H1 (cell line): ENCODE measurements around the gene BRPF1. TPM values are rescaled to one million over a fixed set of nuclear protein-coding genes. Genes with fewer than 3 reads are reported as not detected.

Experiments
- CTCF ChIA-PET: fragments of 300-600 bp; sonication (Branson Sonifier 250); formaldehyde crosslinking; loops from one replicate; lab custom pipeline; 2021; ENCODE audit not compliant: partially characterized antibody; lab: Charles Lee
- POLR2A ChIA-PET: fragments of 300-600 bp; sonication (Branson Sonifier 250); formaldehyde crosslinking; loops from one replicate; lab custom pipeline; 2021; ENCODE audit warnings: inconsistent platforms; ENCODE audit not compliant: partially characterized antibody; lab: Charles Lee
- DNase-seq, 2 experiments: peaks; one replicate each; pipeline versions ENCODE4 v3.0.0 to v3.0.0-alpha.2; 2010 to 2022; ENCODE audit warnings: low spot score in 2 of 2, low read depth in 1 of 2, mixed read lengths in 1 of 2
- FAIRE-seq: peaks from 2 replicates; lab custom pipeline; 2011; peaks lifted over from hg19 to GRCh38; lab: Jason Lieb, UNC
- H2AFZ ChIP-seq: 2 replicates; pipeline ENCODE4 v1.8.1; 2012; ENCODE audit warnings: low read length, inconsistent platforms
- H2AK5ac ChIP-seq: 2 replicates; pipeline ENCODE4 v1.6.1; 2013; ENCODE audit warnings: low read depth, low read length
- H2BK120ac ChIP-seq: replicated peaks from 2 replicates; pipeline ENCODE3; 2013; ENCODE audit warnings: low read depth, low read length, inconsistent platforms
- H2BK12ac ChIP-seq: 2 replicates; pipeline ENCODE4 v1.6.1; 2013; ENCODE audit warnings: low read depth, low read length
- H2BK15ac ChIP-seq: 2 replicates; pipeline ENCODE4 v1.6.1; 2013; ENCODE audit warnings: low read length
- H2BK20ac ChIP-seq: 2 replicates; pipeline ENCODE4 v1.6.1; 2013; ENCODE audit warnings: low read length
- H2BK5ac ChIP-seq: 2 replicates; pipeline ENCODE4 v1.6.1; 2013; ENCODE audit warnings: low read depth, low read length
- H3K14ac ChIP-seq: 2 replicates; pipeline ENCODE4 v1.6.1; 2013; ENCODE audit warnings: inconsistent platforms; ENCODE audit not compliant: insufficient read length
- H3K18ac ChIP-seq: 2 replicates; pipeline ENCODE4 v1.6.1; 2013; ENCODE audit warnings: low read length; ENCODE audit errors: extremely low read depth
- H3K23ac ChIP-seq: 2 replicates; pipeline ENCODE4 v1.6.1; 2013; ENCODE audit warnings: inconsistent platforms; ENCODE audit not compliant: insufficient read length
- H3K23me2 ChIP-seq: 2 replicates; pipeline ENCODE4 v1.6.1; 2013; ENCODE audit warnings: low read depth, low read length
- H3K27ac ChIP-seq: 2 replicates; pipeline ENCODE4 v1.6.1; 2011; ENCODE audit warnings: low read depth, low read length, inconsistent platforms
- H3K27me3 ChIP-seq, 4 experiments: replicated peaks in 1 of 4; 1 replicate in 1 of 4; 2 replicates in 3 of 4; pipeline versions ENCODE4 v1.6.1 to v1.8.1; 2011 to 2013; ENCODE audit warnings: low read length in 3 of 4, mild to moderate bottlenecking in 3 of 4, inconsistent platforms in 2 of 4, mixed read lengths in 2 of 4, moderate library complexity in 1 of 4; ENCODE audit not compliant: control insufficient read depth in 3 of 4, insufficient read depth in 3 of 4; ENCODE audit errors: extremely low read depth in 1 of 4
- H3K36me3 ChIP-seq, 4 experiments: 2 replicates each; pipeline versions ENCODE4 v1.6.1 to v1.8.1; 2011 to 2013; ENCODE audit warnings: mild to moderate bottlenecking in 4 of 4, low read length in 3 of 4, moderate library complexity in 2 of 4, control low read depth in 1 of 4, inconsistent platforms in 1 of 4; ENCODE audit not compliant: insufficient read depth in 4 of 4, control insufficient read depth in 2 of 4
- H3K4ac ChIP-seq: replicated peaks from 2 replicates; pipeline ENCODE3; 2013; ENCODE audit warnings: low read length, low read depth, mixed read lengths, inconsistent platforms; ENCODE audit not compliant: insufficient read length
- H3K4me1 ChIP-seq, 4 experiments: replicated peaks in 1 of 4; 1 replicate in 1 of 4; 2 replicates in 3 of 4; pipeline versions ENCODE4 v1.6.1 to v1.8.1; 2011 to 2013; ENCODE audit warnings: low read length in 3 of 4, inconsistent platforms in 2 of 4, mixed read lengths in 1 of 4; ENCODE audit not compliant: insufficient read depth in 4 of 4, control insufficient read depth in 3 of 4
- H3K4me2 ChIP-seq, 2 experiments: 2 replicates each; pipeline versions ENCODE4 v1.6.1 to v1.8.1; 2011 to 2013; ENCODE audit warnings: low read depth in 2 of 2, low read length in 2 of 2, control low read depth in 1 of 2, inconsistent platforms in 1 of 2, mild to moderate bottlenecking in 1 of 2; ENCODE audit not compliant: insufficient read depth in 1 of 2
- H3K4me3 ChIP-seq, 4 experiments: fragments of 200-600, 300-600 bp in 1 of 4; sonication (generic), shearing (Covaris generic), sonication (Bioruptor Twin) in 1 of 4; 2 replicates each; pipeline versions ENCODE4 v1.5.1 to v1.8.1; 2011 to 2016; ENCODE audit warnings: low read length in 4 of 4, low read depth in 3 of 4, control low read depth in 2 of 4, inconsistent platforms in 2 of 4, mild to moderate bottlenecking in 2 of 4, mixed read lengths in 1 of 4, moderate library complexity in 1 of 4; ENCODE audit not compliant: insufficient read depth in 2 of 4; ENCODE audit errors: extremely low read depth in 1 of 4
- H3K56ac ChIP-seq: replicated peaks from 2 replicates; pipeline ENCODE3; 2013; ENCODE audit warnings: low read depth, mild to moderate bottlenecking, mixed read lengths, low read length, inconsistent platforms; ENCODE audit not compliant: insufficient read length
- H3K79me1 ChIP-seq: 2 replicates; pipeline ENCODE4 v1.6.1; 2013; ENCODE audit warnings: low read depth, low read length, control low read depth
- H3K79me2 ChIP-seq, 2 experiments: 2 replicates each; pipeline versions ENCODE4 v1.6.1 to v1.8.1; 2012 to 2013; ENCODE audit warnings: low read length in 2 of 2, mild to moderate bottlenecking in 2 of 2, inconsistent platforms in 1 of 2; ENCODE audit not compliant: insufficient read depth in 2 of 2, control insufficient read depth in 1 of 2
- H3K9ac ChIP-seq, 4 experiments: replicated peaks in 1 of 4; 1 replicate in 1 of 4; 2 replicates in 3 of 4; pipeline versions ENCODE4 v1.6.1 to v1.8.1; 2011 to 2013; ENCODE audit warnings: low read depth in 3 of 4, low read length in 3 of 4, control low read depth in 2 of 4, mild to moderate bottlenecking in 2 of 4, moderate library complexity in 2 of 4, inconsistent platforms in 1 of 4; ENCODE audit errors: extremely low read depth in 1 of 4
- H3K9me3 ChIP-seq, 2 experiments: 2 replicates each; pipeline versions ENCODE4 v1.6.1 to v1.8.1; 2012 to 2013; ENCODE audit warnings: mild to moderate bottlenecking in 2 of 2, moderate library complexity in 2 of 2, control low read depth in 1 of 2, inconsistent platforms in 1 of 2, low read depth in 1 of 2, low read length in 1 of 2, mixed read lengths in 1 of 2; ENCODE audit not compliant: insufficient read depth in 2 of 2
- H4K20me1 ChIP-seq, 2 experiments: replicated peaks in 1 of 2; 2 replicates each; pipeline versions ENCODE3 to v1.8.1; 2011 to 2013; ENCODE audit warnings: inconsistent platforms in 2 of 2, low read length in 2 of 2, mild to moderate bottlenecking in 1 of 2; ENCODE audit not compliant: insufficient read depth in 2 of 2, control insufficient read depth in 1 of 2
- H4K5ac ChIP-seq: 2 replicates; pipeline ENCODE4 v1.6.1; 2013; ENCODE audit warnings: low read length, low read depth, mixed read lengths, inconsistent platforms; ENCODE audit not compliant: insufficient read length
- H4K8ac ChIP-seq: 2 replicates; pipeline ENCODE4 v1.8.0; 2013; ENCODE audit warnings: mild to moderate bottlenecking, moderate library complexity, low read length, inconsistent platforms; ENCODE audit not compliant: insufficient read depth; ENCODE audit errors: extremely low read depth
- H4K91ac ChIP-seq: replicated peaks from 2 replicates; pipeline ENCODE3; 2013; ENCODE audit warnings: low read length, mixed read lengths, inconsistent platforms; ENCODE audit not compliant: insufficient read length
- BRCA1 ChIP-seq: IDR thresholded peaks from 2 replicates; pipeline ENCODE4 v1.6.1; 2012; ENCODE audit warnings: low read depth, low read length, improper control_type of control experiment
- CHD2 ChIP-seq: IDR thresholded peaks from 2 replicates; pipeline ENCODE4 v1.6.1; 2012; ENCODE audit warnings: low read length, improper control_type of control experiment
- EGR1 ChIP-seq: IDR thresholded peaks from 2 replicates; pipeline ENCODE4 v1.6.1; 2011; ENCODE audit warnings: low read depth, low read length, borderline replicate concordance
- GABPA ChIP-seq: IDR thresholded peaks from 2 replicates; pipeline ENCODE4 v1.6.1; 2011; ENCODE audit warnings: mild to moderate bottlenecking, low read length, moderate library complexity, borderline replicate concordance; ENCODE audit not compliant: insufficient read depth
- KDM4A ChIP-seq: IDR thresholded peaks from one replicate; pipeline ENCODE4 v1.7.1; 2012; ENCODE audit warnings: low read depth, mild to moderate bottlenecking, moderate library complexity, low read length, inconsistent platforms; ENCODE audit not compliant: severe bottlenecking
- MAX ChIP-seq: IDR thresholded peaks from 2 replicates; pipeline ENCODE4 v1.6.1; 2012; ENCODE audit warnings: inconsistent platforms
- NRF1 ChIP-seq: IDR thresholded peaks from 2 replicates; pipeline ENCODE4 v1.6.1; 2011; ENCODE audit warnings: mild to moderate bottlenecking, low read depth, low read length, improper control_type of control experiment
- RFX5 ChIP-seq: IDR thresholded peaks from 2 replicates; pipeline ENCODE4 v1.6.1; 2011; ENCODE audit warnings: low read depth, low read length, improper control_type of control experiment, borderline replicate concordance
- SAP30 ChIP-seq: fragments of 300-600 bp; sonication (generic); IDR thresholded peaks from 2 replicates; pipeline ENCODE4 v1.7.1; 2012; ENCODE audit warnings: low read length, moderate library complexity, mild to moderate bottlenecking, inconsistent platforms; ENCODE audit not compliant: insufficient read depth, insufficient replicate concordance
- SP1 ChIP-seq: IDR thresholded peaks from 2 replicates; pipeline ENCODE4 v1.6.1; 2011; ENCODE audit warnings: low read depth, low read length
- YY1 ChIP-seq: IDR thresholded peaks from 2 replicates; pipeline ENCODE4 v1.6.1; 2011; ENCODE audit warnings: low read depth, mild to moderate bottlenecking, low read length
- WGBS, 2 experiments: shearing (Covaris generic) in 1 of 2; methylation state at CpG; one replicate each; pipeline versions ENCODE4 v1.1.6 to v1.1.7; 2013 to 2015; ENCODE audit warnings: low lambda C conversion rate in 2 of 2, mixed read lengths in 2 of 2, inconsistent platforms in 1 of 2, low coverage in 1 of 2, missing lambda C conversion rate in 1 of 2; ENCODE audit not compliant: insufficient replicate concordance in 2 of 2, insufficient coverage in 1 of 2, insufficient read length in 1 of 2; ENCODE audit errors: extremely low coverage in 1 of 2, missing lambda C conversion rate in 1 of 2; 5-methylcytosine and 5-hydroxymethylcytosine counted together
- polyA plus RNA-seq, 7 experiments: library from polyadenylated mRNA; depleted of rRNA in 3 of 7; stranded (reverse) in 5 of 7; unstranded in 2 of 7; fragments of >200 nt in 5 of 7; fragments of 200-250 nt in 2 of 7; gene quantifications; 1 replicate in 5 of 7; 2 replicates in 1 of 7; 4 replicates in 1 of 7; pipeline versions ENCODE4 v1.2.1 to v1.2.3, GENCODE V29; 2011 to 2013; ENCODE audit warnings: missing spikeins in 2 of 7, mixed read lengths in 2 of 7
- total RNA-seq: library from RNA; stranded (reverse); fragmentation: NEBNext Ultra II Directional; extraction: Animal tissue kit (Norgen Biotek cat#: 25700); gene quantifications from 2 replicates; pipeline ENCODE4 v1.2.1, GENCODE V29; 2021

Gene BRPF1
- total and polyA plus RNA-seq, 2 of the 8 experiments (the other 6 are each of a cell fraction or from before 2014, with no cell fraction given), result 11.3 to 21.7 TPM

- H3K36me3 ChIP-seq, result peaks cover 60 to 94% (median 84%) of the 10 kb centered on the region in 4 experiments
- H3K9ac ChIP-seq, result no peak overlapping the region
- 96% methylated on average over 8 of the region's 13 CpGs; no CpG with 5 or more reads in 1 of the 2 experiments for WGBS, 2 experiments
- DNase-seq, result no peak
- H3K27ac ChIP-seq, result no peak overlapping the region
- H3K79me1 ChIP-seq, result peaks cover 5% of the 10 kb centered on the region; the same call in 1 of the 2 replicates
- H3K18ac ChIP-seq, result no peak overlapping the region
- H2AK5ac ChIP-seq, result no peak overlapping the region
- peaks cover under 1% of the 10 kb centered on the region; the same call in 1 of the 2 replicates for H3K23me2 ChIP-seq
- ChIA-PET POLR2A (interaction anchor here (0.8 to 6.7 kb wide), 5 partner anchors 8 to 99 kb away, joined by 3 to 56 read pairs (median 3); partner anchors contain the start of gene BRPF1), CTCF (interaction anchor here (1.2 to 2.4 kb wide), 4 partner anchors 11 to 241 kb away, joined by 3 to 11 read pairs (median 8); no protein-coding TSS in a partner anchor)
- no peak overlapping the region for H2BK15ac ChIP-seq
- H4K91ac ChIP-seq, result no peak overlapping the region
- H3K9me3 ChIP-seq, result no peaks in the 10 kb centered on the region
- H4K5ac ChIP-seq, result no peak overlapping the region
- H3K4ac ChIP-seq, result no peak overlapping the region
- H3K23ac ChIP-seq, result no peak overlapping the region
- no peak overlapping the region for H3K4me3 ChIP-seq
- H2BK120ac ChIP-seq, result no peak overlapping the region
- peaks cover 0 to 2% (median 1%) of the 10 kb centered on the region in 4 experiments; a peak in 3 of 7 replicates for H3K4me1 ChIP-seq
- no peak overlapping the region for H3K4me2 ChIP-seq
- no peak overlapping the region for H3K56ac ChIP-seq
- H4K8ac ChIP-seq, result no peak overlapping the region
- no peak overlapping the region for H3K14ac ChIP-seq
- no peak overlapping the region for H2AFZ ChIP-seq
- H3K79me2 ChIP-seq, result no peaks in the 10 kb centered on the region
- H4K20me1 ChIP-seq, result peaks cover 2 to 9% of the 10 kb centered on the region in 2 experiments
- no peak overlapping the region for H2BK5ac ChIP-seq
- no peak overlapping the region for H2BK12ac ChIP-seq
- H3K27me3 ChIP-seq, result 0 out of 7 replicates have a peak, but pooled peaks cover 0 to 2% (median 0%) of the 10 kb centered on the region in 4 experiments
- no peak for FAIRE-seq
- no peak for TF ChIP-seq SP1
- no peak for TF ChIP-seq KDM4A
- no peak for TF ChIP-seq SAP30
- TF ChIP-seq GABPA, result no peak
- TF ChIP-seq EGR1, result no peak
- TF ChIP-seq RFX5, result no peak
- TF ChIP-seq CHD2, result no peak
- TF ChIP-seq NRF1, result no peak
- no peak for TF ChIP-seq MAX
- TF ChIP-seq BRCA1, result no peak
- no peak for TF ChIP-seq YY1
- H2BK20ac ChIP-seq, result no peak overlapping the region
Measured at GRCh38 chr3:9744162-9744561, 12.6 kb downstream of the BRPF1 start.
